Measurements from ENCODE around the gene FAM124A.
"Not testable (repeated sequence)": the region's sequence is repeated elsewhere in the genome, so short reads cannot be mapped to it uniquely, and the experiment has no call there.

The FAM124A gene

DNA sequence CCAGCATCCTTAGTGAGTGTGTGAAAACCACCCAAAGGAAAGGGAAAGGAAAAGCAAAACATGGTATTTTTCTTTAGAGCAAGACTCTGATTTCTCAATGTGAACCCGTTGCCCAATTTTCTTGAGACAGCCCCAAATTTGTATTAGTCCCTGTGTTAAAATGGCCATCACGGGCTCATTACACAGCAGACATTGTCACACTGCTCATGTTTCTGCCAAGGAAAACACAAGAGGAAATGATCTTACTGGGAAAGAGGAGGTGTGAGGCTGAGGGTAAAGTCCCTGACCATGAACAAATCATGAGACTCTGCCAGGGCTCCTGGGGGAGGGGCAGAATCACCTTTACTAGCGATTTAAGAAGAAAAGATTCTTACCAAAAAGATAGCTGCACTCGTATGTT, 54.4 kb downstream of the FAM124A start:
- H3K27me3 ChIP-seq (ENCODE audit: insufficient read depth, low read length), result no peaks in the 10 kb centered on the region
- H3K36me3 ChIP-seq (ENCODE audit: insufficient read depth, low read depth, low read length), result peaks cover 64% of the 10 kb centered on the region

DNA sequence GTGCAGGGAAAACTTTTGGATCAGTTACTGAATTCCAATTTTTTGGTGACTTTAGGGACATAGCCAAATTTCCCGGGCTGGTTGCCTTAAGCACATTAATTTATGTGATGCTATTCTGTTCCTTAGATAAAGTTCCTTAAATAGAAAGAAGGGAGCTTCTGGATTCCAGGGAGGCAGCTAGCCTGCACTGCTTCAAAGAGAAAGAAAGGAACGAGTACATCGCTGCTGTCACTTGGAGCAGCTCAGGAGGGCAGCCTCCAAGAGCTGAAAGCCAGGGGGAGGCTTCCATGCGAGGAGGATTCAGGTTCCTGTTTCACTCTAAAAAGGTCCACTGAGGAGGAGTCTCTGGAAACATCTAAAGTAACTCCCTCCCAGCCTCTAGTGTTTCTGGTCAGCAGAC, 55.7 kb downstream of the FAM124A start:
- peaks cover 3% of the 10 kb centered on the region; the same call in 1 of the 2 replicates for H3K4me1 ChIP-seq (ENCODE audit: insufficient read depth, low read length)
- H3K27me3 ChIP-seq (ENCODE audit: insufficient read depth, low read length), result no peaks in the 10 kb centered on the region
- H3K27ac ChIP-seq (ENCODE audit: low read length), result no peak overlapping the region
- H3K4me3 ChIP-seq (ENCODE audit: low read length), result no peak overlapping the region
- peaks cover 64% of the 10 kb centered on the region for H3K36me3 ChIP-seq (ENCODE audit: insufficient read depth, low read depth, low read length)
- no peaks in the 10 kb centered on the region for H3K9me3 ChIP-seq (ENCODE audit: insufficient read depth, low read depth, low read length)
- H3K9ac ChIP-seq (ENCODE audit: low read depth, low read length), result no peak overlapping the region

More for the DNA sequence above, 54.4 kb downstream of the FAM124A start:
- Histone ChIP-seq H3K4me3 (ENCODE audit: low read length) (no peak overlapping the region), H3K9me3 (ENCODE audit: insufficient read depth, low read depth, low read length) (no peaks in the 10 kb centered on the region), H3K27ac (ENCODE audit: low read length) (no peak overlapping the region), H3K4me1 (ENCODE audit: insufficient read depth, low read length) (peaks cover 3% of the 10 kb centered on the region; the same call in 1 of the 2 replicates), H3K9ac (ENCODE audit: low read depth, low read length) (no peak overlapping the region)

DNA sequence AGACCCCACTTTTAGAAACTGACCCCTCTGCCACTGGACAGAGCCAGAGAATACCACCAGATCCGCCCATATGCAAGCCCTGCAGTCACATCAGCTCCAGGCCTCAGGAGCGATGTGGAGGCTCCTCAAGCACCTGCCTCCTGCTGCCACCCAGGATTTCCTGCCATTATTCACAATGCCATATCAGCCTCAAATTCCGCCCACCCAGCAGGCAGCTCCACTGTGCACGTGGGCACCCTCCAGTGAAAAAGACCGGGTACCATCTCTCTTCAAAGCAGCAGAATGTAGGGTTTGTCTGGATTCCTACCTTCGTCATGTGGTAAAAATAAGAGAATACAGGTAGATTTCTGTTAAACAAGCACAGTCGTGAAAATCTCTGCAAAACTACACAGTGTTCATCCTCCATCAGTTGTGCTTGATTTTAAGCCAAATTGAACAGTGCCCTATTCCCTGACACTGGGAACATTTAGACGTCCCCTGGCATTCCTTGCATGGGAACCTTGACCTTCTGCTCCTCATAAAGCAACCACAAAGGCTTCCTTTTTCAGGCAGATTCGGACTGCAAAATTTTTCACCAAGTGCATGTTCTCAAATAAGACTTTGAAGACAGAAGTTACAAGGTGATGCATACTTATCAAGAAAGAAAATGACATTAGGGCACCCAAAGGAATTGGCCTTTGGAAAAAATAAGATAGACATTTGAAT, 56.4 kb downstream of the FAM124A start:
- no peaks in the 10 kb centered on the region for H3K9me3 ChIP-seq (ENCODE audit: insufficient read depth, low read depth, low read length)
- H3K4me1 ChIP-seq (ENCODE audit: insufficient read depth, low read length), result peaks cover 3% of the 10 kb centered on the region; the same call in 1 of the 2 replicates
- no peak overlapping the region for H3K4me3 ChIP-seq (ENCODE audit: low read length)
- H3K27ac ChIP-seq (ENCODE audit: low read length), result no peak overlapping the region
- H3K36me3 ChIP-seq (ENCODE audit: insufficient read depth, low read depth, low read length), result peaks cover 63% of the 10 kb centered on the region
- no peak overlapping the region for H3K9ac ChIP-seq (ENCODE audit: low read depth, low read length)
- H3K27me3 ChIP-seq (ENCODE audit: insufficient read depth, low read length), result no peaks in the 10 kb centered on the region

GRCh38 chr13:51280379-51280940, 58.3 kb downstream of the FAM124A start:
- peaks cover 3% of the 10 kb centered on the region; the same call in 1 of the 2 replicates for H3K4me1 ChIP-seq (ENCODE audit: insufficient read depth, low read length)
- peaks cover 55% of the 10 kb centered on the region for H3K36me3 ChIP-seq (ENCODE audit: insufficient read depth, low read depth, low read length)
- H3K4me3 ChIP-seq (ENCODE audit: low read length), result no peak overlapping the region
- no peak overlapping the region for H3K9ac ChIP-seq (ENCODE audit: low read depth, low read length)
- H3K27ac ChIP-seq (ENCODE audit: low read length), result no peak overlapping the region
- no peaks in the 10 kb centered on the region for H3K9me3 ChIP-seq (ENCODE audit: insufficient read depth, low read depth, low read length)
- H3K27me3 ChIP-seq (ENCODE audit: insufficient read depth, low read length), result no peaks in the 10 kb centered on the region

- no peaks in the 10 kb centered on the region for H3K27me3 ChIP-seq (ENCODE audit: insufficient read depth, low read length)
- no peak overlapping the region for H3K27ac ChIP-seq (ENCODE audit: low read length)
- H3K9me3 ChIP-seq (ENCODE audit: insufficient read depth, low read depth, low read length), result no peaks in the 10 kb centered on the region
- H3K4me1 ChIP-seq (ENCODE audit: insufficient read depth, low read length), result peaks cover 3% of the 10 kb centered on the region
- H3K4me3 ChIP-seq (ENCODE audit: low read length), result no peak overlapping the region
- no peak overlapping the region for H3K9ac ChIP-seq (ENCODE audit: low read depth, low read length)
- peaks cover 48% of the 10 kb centered on the region for H3K36me3 ChIP-seq (ENCODE audit: insufficient read depth, low read depth, low read length)
Observed at GRCh38 chr13:51282322-51282721, 60.1 kb downstream of the FAM124A start.

GRCh38 chr13:51282923-51283322, 60.7 kb downstream of the FAM124A start:
- not testable (repeated sequence) for H3K9ac ChIP-seq (ENCODE audit: low read depth, low read length); H3K4me1 ChIP-seq (ENCODE audit: insufficient read depth, low read length)
- peaks cover 46% of the 10 kb centered on the region for H3K36me3 ChIP-seq (ENCODE audit: insufficient read depth, low read depth, low read length)

DNA sequence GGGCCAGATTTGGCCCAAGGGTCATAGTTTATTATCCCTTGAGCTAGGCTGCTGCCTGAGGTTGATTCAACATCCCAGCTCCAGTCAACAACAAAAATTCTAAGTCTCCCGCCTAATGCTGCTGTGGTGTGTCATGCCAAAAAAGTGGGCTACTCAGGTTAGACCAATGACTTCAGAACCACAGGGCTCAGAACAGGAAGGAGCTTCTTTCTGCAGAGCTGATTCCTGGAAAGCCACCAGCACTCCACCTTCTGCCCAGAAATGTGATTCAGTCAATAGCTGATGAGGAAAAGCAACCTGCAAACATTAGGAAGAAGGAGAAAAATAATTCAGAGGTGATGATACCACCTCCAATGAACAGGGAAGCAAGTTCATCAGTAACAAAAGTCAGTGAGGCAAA, 61.2 kb downstream of the FAM124A start:
- Histone ChIP-seq H3K9me3 (ENCODE audit: insufficient read depth, low read depth, low read length) (no peaks in the 10 kb centered on the region), H3K9ac (ENCODE audit: low read depth, low read length) (no peak overlapping the region), H3K4me3 (ENCODE audit: low read length) (no peak overlapping the region), H3K27ac (ENCODE audit: low read length) (no peak overlapping the region), H3K36me3 (ENCODE audit: insufficient read depth, low read depth, low read length) (peaks cover 41% of the 10 kb centered on the region), H3K4me1 (ENCODE audit: insufficient read depth, low read length) (peaks cover 3% of the 10 kb centered on the region), H3K27me3 (ENCODE audit: insufficient read depth, low read length) (no peaks in the 10 kb centered on the region)

More at GRCh38 chr13:51282923-51283322, 60.7 kb downstream of the FAM124A start:
- not testable (repeated sequence) for H3K27me3 ChIP-seq (ENCODE audit: insufficient read depth, low read length); H3K9me3 ChIP-seq (ENCODE audit: insufficient read depth, low read depth, low read length); H3K27ac ChIP-seq (ENCODE audit: low read length); H3K4me3 ChIP-seq (ENCODE audit: low read length)

- Histone ChIP-seq H3K36me3 (ENCODE audit: insufficient read depth, low read depth, low read length) (peaks cover 32% of the 10 kb centered on the region), H3K27me3 (ENCODE audit: insufficient read depth, low read length) (no peaks in the 10 kb centered on the region), H3K4me1 (ENCODE audit: insufficient read depth, low read length) (peaks cover 3% of the 10 kb centered on the region), H3K27ac (ENCODE audit: low read length) (no peak overlapping the region), H3K9ac (ENCODE audit: low read depth, low read length) (no peak overlapping the region), H3K4me3 (ENCODE audit: low read length) (no peak overlapping the region), H3K9me3 (ENCODE audit: insufficient read depth, low read depth, low read length) (no peaks in the 10 kb centered on the region)
Observed at GRCh38 chr13:51284339-51284738, 62.1 kb downstream of the FAM124A start.

- Histone ChIP-seq H3K27ac (ENCODE audit: low read length) (no peak overlapping the region), H3K4me1 (ENCODE audit: insufficient read depth, low read length) (peaks cover under 1% of the 10 kb centered on the region; the same call in 1 of the 2 replicates), H3K9ac (ENCODE audit: low read depth, low read length) (peak overlapping the region; percentile 46; the same call in 1 of the 2 replicates), H3K27me3 (ENCODE audit: insufficient read depth, low read length) (no peaks in the 10 kb centered on the region), H3K36me3 (ENCODE audit: insufficient read depth, low read depth, low read length) (peaks cover 11% of the 10 kb centered on the region), H3K9me3 (ENCODE audit: insufficient read depth, low read depth, low read length) (no peaks in the 10 kb centered on the region), H3K4me3 (ENCODE audit: low read length) (no peak overlapping the region)
Observed at GRCh38 chr13:51286135-51287002, 64.2 kb downstream of the FAM124A start.

DNA sequence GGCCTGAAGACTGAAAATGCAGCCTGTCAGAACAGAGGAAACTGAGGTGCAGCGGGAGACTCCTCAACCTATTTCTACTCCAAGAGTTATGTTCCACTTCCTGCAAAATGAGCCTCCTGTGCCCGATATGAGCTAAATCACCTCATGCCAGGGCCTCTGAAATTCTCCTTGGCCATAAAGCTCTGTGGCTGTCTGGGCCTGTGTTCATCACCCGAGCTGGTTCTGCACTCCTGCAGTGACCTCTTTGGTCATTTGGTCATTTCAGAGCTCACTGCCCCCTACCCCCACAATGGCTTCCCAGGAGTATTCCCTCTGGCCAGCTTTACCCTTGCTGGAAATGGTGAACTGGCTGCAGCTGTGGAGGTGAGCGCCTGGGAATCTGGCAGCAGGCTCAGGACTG, 65.6 kb downstream of the FAM124A start:
- Histone ChIP-seq H3K36me3 (ENCODE audit: insufficient read depth, low read depth, low read length) (no peaks in the 10 kb centered on the region), H3K4me3 (ENCODE audit: low read length) (no peak overlapping the region), H3K9me3 (ENCODE audit: insufficient read depth, low read depth, low read length) (no peaks in the 10 kb centered on the region), H3K9ac (ENCODE audit: low read depth, low read length) (no peak overlapping the region), H3K27me3 (ENCODE audit: insufficient read depth, low read length) (no peaks in the 10 kb centered on the region), H3K4me1 (ENCODE audit: insufficient read depth, low read length) (peaks cover 3% of the 10 kb centered on the region; the same call in 1 of the 2 replicates), H3K27ac (ENCODE audit: low read length) (no peak overlapping the region)

DNA sequence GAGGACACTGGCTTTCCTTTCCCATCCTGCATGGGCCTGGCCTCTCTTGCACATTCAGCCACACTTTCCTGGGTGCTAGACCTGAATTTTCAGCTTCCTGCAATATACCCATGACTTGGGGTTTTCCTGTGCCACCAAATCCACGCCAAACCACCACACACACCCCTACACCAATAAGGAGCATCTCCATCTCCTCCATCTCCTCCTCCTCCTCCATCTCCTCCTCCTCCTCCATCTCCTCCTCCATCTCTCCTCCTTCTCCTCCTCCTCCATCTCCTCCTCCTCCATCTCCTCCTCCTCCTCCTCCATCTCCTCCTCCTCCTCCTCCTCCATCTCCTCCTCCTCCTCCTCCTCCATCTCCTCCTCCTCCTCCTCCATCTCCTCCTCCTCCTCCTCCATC, 66.1 kb downstream of the FAM124A start:
- not testable (repeated sequence) for H3K36me3 ChIP-seq (ENCODE audit: insufficient read depth, low read depth, low read length); H3K27me3 ChIP-seq (ENCODE audit: insufficient read depth, low read length); H3K4me1 ChIP-seq (ENCODE audit: insufficient read depth, low read length); H3K4me3 ChIP-seq (ENCODE audit: low read length); H3K9ac ChIP-seq (ENCODE audit: low read depth, low read length); H3K27ac ChIP-seq (ENCODE audit: low read length); H3K9me3 ChIP-seq (ENCODE audit: insufficient read depth, low read depth, low read length)
